Brain microvascular endothelial cell (primary cell): ENCODE measurements around the gene RSPRY1.

Experiments used
- DNase-seq: peaks from one replicate; pipeline ENCODE4 v3.0.0-alpha.2; 2020
- H3K27ac ChIP-seq: fragments of 250-450 bp; sonication (Bioruptor Pico); 2 replicates; pipeline ENCODE4 v1.5.1; 2020; ENCODE audit warnings: mild to moderate bottlenecking, moderate library complexity
- H3K27me3 ChIP-seq: fragments of 250-450 bp; sonication (Bioruptor Pico); replicated peaks from 2 replicates; pipeline ENCODE4 v1.5.1; 2020; ENCODE audit warnings: mild to moderate bottlenecking
- H3K36me3 ChIP-seq: fragments of 250-450 bp; sonication (Bioruptor Pico); replicated peaks from 2 replicates; pipeline ENCODE4 v1.5.1; 2020; ENCODE audit warnings: mild to moderate bottlenecking
- H3K4me3 ChIP-seq: 2 replicates; pipeline ENCODE4 v1.5.1; 2011; ENCODE audit warnings: low read depth, mild to moderate bottlenecking, control low read depth, low read length, moderate library complexity
- CTCF ChIP-seq: IDR thresholded peaks from 2 replicates; pipeline ENCODE4 v1.5.1; 2011; ENCODE audit warnings: low read depth, mild to moderate bottlenecking, moderate library complexity, low read length, control low read depth, inconsistent platforms; ENCODE audit errors: missing control alignments
- in situ Hi-C: cut with HindIII; loops from 2 replicates; pipeline ENCODE4 v1.10.0; 2017; ENCODE audit warnings: low sequenced_read_pairs, low pct_ligation_motif_present

Gene RSPRY1

GRCh38 chr16:57255686-57256415, 69.7 kb downstream of the RSPRY1 start:
- no peaks in the 10 kb centered on the region for H3K27me3 ChIP-seq
- H3K27ac ChIP-seq = no peak overlapping the region
- no peak for TF ChIP-seq CTCF
- DNase-seq = no peak
- peaks cover 19% of the 10 kb centered on the region for H3K36me3 ChIP-seq
- in situ Hi-C loops = no loop called here
- no peak overlapping the region for H3K4me3 ChIP-seq

GRCh38 chr16:57256601-57257395, 70.7 kb downstream of the RSPRY1 start:
- no peak for DNase-seq
- in situ Hi-C loops = no loop called here
- H3K4me3 ChIP-seq = no peak overlapping the region
- no peaks in the 10 kb centered on the region for H3K27me3 ChIP-seq
- no peak for TF ChIP-seq CTCF
- no peak overlapping the region for H3K27ac ChIP-seq
- peaks cover 15% of the 10 kb centered on the region for H3K36me3 ChIP-seq

GRCh38 chr16:57257455-57258070, 71.4 kb downstream of the RSPRY1 start:
- no peak for TF ChIP-seq CTCF
- H3K4me3 ChIP-seq = no peak overlapping the region
- no peak for DNase-seq
- H3K27ac ChIP-seq = no peak overlapping the region
- H3K27me3 ChIP-seq = no peaks in the 10 kb centered on the region
- in situ Hi-C loops = no loop called here
- peaks cover 7% of the 10 kb centered on the region for H3K36me3 ChIP-seq

- no peak for DNase-seq
- H3K36me3 ChIP-seq = peaks cover 6% of the 10 kb centered on the region
- in situ Hi-C loops = no loop called here
- no peak overlapping the region for H3K4me3 ChIP-seq
- H3K27ac ChIP-seq = no peak overlapping the region
- no peaks in the 10 kb centered on the region for H3K27me3 ChIP-seq
- no peak for TF ChIP-seq CTCF
Observed at GRCh38 chr16:57258226-57258909, 72.2 kb downstream of the RSPRY1 start.

- in situ Hi-C loops = no loop called here
- H3K27ac ChIP-seq = no peak overlapping the region
- H3K4me3 ChIP-seq = no peak overlapping the region
- H3K27me3 ChIP-seq = no peaks in the 10 kb centered on the region
- no peak for TF ChIP-seq CTCF
- peaks cover 6% of the 10 kb centered on the region for H3K36me3 ChIP-seq
- DNase-seq = no peak
Observed at GRCh38 chr16:57258910-57259475, 72.9 kb downstream of the RSPRY1 start.
